Measurements from ENCODE around the gene MAN1A2.
"Not testable (repeated sequence)": the region's sequence is repeated elsewhere in the genome, so short reads cannot be mapped to it uniquely, and the experiment has no call there.

Gene MAN1A2

DNA sequence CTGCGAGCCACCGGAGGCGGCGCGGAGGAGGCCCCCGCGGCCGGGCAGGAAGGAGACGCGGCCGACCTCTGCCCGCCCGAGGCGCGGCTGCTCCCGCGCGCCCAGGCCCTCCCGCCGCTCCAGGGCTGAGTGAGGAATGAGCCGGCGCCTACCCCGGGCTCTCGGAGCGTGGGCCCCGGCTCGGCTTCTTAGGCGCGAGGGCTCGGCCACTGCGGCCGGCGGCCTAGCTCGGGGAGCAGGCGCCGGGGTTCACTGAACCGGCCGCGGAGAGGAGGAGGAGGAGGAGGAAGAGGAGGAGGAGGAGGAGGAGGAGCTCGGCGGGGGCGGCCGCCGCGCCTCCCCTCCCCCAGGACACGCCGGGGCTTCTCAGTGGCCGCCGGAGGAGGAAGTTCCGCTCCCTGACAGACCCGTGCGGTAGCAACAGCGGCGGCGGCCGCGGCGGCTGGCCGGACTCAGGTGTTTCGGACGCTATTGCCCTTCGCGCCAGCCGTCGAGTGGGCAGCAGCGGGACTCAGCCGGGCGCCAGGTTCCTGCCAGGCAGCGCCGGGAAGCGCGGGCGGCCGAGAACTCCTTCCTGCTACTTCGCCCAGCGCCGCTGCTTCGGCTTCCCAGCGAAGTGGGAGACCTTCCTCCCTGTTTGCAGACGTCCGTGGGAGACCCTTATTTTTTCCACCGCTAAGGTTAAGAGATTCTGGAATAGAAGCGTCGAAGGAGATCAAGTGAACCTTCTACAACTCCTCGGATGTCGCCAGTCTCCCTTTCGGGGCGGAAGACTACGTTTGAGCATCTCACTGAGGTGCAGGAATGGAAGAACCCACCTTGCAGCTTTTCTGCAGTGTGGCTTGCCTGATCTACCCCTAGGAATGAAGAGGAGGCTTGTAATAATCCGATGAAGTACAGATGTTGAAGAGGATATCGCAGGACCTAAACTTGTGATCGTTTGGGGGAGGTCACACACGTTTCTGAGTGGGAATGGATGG is at the start of gene MAN1A2:
MAN1A2 (plus strand) TSS at position 404 of the 980 bp plus-strand sequence. CDS start 735 bp downstream, outside the sequence.
- TF ChIP-seq CTCF (conservative IDR thresholded peaks at IDR 0.05): no peak
- peak within 1 kb of the TSS; percentile 96 for H3K27ac ChIP-seq

DNA sequence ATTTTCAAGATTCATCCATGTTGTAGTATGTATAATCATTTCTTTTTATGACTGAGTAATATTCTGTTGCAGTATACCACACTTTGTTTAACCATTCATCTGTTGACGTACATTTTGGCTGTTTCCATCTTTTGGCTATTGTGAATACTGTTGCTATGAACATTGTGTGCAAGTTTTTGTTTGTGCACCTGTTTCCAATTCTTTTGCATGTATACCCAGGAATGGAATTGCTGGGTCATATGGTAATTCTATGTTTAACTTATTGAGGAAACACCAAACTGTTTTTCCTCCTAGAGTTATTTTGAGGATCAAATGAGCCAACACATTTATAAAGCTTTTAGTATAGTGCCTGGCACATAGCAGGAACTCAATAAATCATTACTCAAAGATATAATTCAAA is 49.2 kb upstream of the MAN1A2 start:
- TF ChIP-seq CTCF (conservative IDR thresholded peaks at IDR 0.05): no peak
- H3K27ac ChIP-seq: no peak overlapping the region

DNA sequence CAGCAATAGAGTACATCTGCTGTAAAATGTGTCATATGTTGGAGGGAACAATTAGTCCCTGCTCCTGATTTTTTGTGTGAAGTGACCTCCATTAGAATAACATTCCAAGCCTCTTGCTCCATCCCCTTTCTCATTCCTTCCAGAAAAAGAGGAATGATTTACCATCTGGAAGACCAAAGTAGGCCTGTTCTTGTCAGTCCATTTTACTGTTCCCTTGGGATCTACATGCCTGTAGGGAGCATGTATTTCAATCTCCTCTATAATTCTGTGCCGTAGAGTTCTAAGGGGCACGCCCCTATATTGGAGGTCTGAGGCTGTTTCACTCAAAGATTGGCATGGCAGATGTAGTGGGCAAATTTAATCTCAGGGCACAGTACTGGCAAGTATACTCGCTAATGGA is 48.8 kb upstream of the MAN1A2 start:
- TF ChIP-seq CTCF (conservative IDR thresholded peaks at IDR 0.05): no peak

GRCh38 chr1:117320515-117320914 is 46.7 kb upstream of the MAN1A2 start:
- no peak overlapping the region for H3K27ac ChIP-seq
- no peak for TF ChIP-seq CTCF (conservative IDR thresholded peaks at IDR 0.05)

More for the DNA sequence above, 48.8 kb upstream of the MAN1A2 start:
- H3K27ac ChIP-seq: no peak overlapping the region

DNA sequence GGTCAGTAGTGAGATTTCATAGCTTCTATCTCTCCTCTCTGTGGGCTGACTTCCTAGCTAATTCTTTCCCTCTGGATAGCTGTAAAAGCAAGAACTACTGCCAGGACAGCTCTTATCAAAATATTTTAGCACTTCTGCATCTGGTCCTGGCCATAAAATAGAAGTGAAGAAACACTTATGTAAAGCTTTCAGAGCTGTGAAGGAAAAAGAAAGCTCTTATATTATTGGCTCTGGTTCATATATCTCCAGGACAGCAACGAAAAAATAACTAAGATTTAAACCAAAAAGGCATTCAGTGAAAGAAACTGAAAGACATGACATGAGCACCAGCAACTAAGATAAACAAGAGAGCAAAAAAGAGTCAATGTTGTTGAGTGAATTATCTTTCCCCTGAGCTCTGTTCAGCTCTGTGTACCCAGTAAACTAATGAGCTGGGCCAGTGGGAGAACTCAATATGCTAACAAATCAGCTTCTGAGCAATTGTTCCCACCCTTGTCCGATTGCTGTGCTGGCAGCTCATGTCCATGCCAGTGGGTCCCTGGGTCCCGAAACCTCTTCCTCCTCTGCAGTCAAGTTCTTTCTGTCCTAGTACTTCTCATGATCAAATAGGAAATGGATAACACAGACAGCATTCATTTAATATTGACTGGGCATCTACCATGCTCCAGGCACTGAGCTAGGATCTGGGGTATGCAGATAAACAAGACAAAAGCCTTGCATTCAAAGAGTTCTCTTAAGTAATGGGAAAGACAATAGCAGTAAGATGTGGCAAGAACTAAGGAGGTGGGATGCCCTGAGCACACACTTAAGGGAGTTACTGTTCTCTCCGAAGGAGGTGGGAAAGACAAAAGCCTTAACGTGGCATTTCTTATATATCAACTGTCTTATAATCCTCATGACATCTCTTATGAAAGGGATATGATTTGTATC is 45.3 kb upstream of the MAN1A2 start:
- TF ChIP-seq CTCF (conservative IDR thresholded peaks at IDR 0.05): no peak
- H3K27ac ChIP-seq: no peak overlapping the region

GRCh38 chr1:117324357-117324756 is 42.9 kb upstream of the MAN1A2 start:
- no peak for TF ChIP-seq CTCF (conservative IDR thresholded peaks at IDR 0.05)
- no peak overlapping the region for H3K27ac ChIP-seq

- H3K27ac ChIP-seq: not testable (repeated sequence)
Observed at GRCh38 chr1:117326035-117326434, 41.2 kb upstream of the MAN1A2 start.
